Right renal cortex interstitium (tissue), 3 donors: ENCODE data around the gene TMEM205. TPM values are rescaled to one million over a fixed set of nuclear protein-coding genes. Genes with fewer than 3 reads are reported as not detected.
"Not testable (repeated sequence)": the region's sequence is repeated elsewhere in the genome, so short reads cannot be mapped to it uniquely, and the experiment has no call there.

ENCODE experiments used
- DNase-seq, 3 donors: peaks; one replicate each; pipeline ENCODE4 v3.0.0-alpha.2; 2013; ENCODE audit warnings: low read depth in 3 of 3, low spot score in 2 of 3
- polyA plus RNA-seq, 3 donors: library from polyadenylated mRNA; unstranded; fragments of 120-200 nt; gene quantifications; one replicate each; pipeline ENCODE4 v1.2.1, GENCODE V29; 2013; ENCODE audit not compliant: insufficient read length in 3 of 3

TMEM205 gene
- polyA plus RNA-seq, 3 donors = 126 to 159 (median 135) TPM

DNA sequence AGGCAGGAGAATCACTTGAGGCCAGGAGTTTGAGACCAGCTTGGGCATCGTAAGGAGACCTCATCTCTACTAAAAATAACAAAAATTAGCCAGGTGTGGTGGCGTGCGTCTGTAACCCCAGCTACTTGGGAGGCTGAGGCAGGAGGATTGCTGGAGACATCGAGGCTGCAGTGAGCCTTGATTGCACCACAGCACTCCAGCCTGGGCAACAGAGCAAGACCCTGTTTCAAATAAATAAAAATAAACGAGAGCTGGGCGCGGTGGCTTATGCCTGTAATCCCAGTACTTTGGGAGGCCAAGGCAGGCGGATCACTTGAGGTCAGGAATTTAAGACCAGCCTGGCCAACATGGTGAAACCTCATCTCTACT is 6.0 kb downstream of the TMEM205 start:
- not testable (repeated sequence) for DNase-seq

DNA sequence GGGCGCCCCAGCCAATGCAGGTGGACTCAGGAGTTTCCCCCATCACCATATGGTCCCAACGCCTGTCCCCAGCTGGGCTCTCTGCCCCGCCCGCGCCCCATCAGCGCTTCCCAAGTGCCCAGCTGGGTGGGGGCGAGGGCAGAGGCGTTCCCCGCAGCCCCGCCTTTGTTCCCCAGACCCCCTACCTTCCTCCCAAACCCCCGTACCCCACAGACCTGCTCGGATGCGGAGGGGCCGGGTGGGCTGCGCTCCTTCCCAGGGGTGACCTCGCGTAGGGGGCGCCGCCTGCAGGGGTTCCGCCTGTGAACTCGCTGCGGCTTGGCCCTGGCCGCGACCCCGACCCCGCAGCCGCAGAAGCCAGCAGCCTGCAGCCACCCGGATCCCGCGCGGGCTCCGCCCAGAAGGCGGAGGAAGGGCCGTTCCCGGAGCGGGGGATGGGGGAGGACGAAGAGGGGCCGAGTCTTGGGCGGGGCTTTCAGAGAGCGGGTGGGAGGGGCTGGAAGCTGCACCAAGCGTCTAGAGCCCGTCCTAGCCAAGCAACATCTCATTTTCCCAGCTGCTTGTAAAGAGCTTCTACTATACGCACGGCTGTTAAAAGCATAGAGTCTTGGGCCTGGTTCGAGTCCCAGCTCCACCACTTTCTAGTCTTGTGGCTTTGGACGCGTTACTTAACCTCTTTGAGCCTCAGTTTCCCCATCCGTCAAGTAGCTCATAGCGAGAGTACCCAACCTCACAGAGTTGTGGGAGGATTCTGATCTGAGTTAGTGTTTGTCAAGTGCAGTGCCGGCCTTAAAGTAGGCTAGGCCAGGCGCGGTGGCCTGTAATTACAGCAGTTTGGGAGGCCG is 6.6 kb downstream of the TMEM205 start, which contains the start of gene RAB3D:
Gene RAB3D, minus strand, starts transcription at position 404 of the 845 bp plus-strand sequence. CDS start 2,258 bp downstream, outside the sequence.
- peak; percentile 74 to 88 (median 76) for DNase-seq

DNA sequence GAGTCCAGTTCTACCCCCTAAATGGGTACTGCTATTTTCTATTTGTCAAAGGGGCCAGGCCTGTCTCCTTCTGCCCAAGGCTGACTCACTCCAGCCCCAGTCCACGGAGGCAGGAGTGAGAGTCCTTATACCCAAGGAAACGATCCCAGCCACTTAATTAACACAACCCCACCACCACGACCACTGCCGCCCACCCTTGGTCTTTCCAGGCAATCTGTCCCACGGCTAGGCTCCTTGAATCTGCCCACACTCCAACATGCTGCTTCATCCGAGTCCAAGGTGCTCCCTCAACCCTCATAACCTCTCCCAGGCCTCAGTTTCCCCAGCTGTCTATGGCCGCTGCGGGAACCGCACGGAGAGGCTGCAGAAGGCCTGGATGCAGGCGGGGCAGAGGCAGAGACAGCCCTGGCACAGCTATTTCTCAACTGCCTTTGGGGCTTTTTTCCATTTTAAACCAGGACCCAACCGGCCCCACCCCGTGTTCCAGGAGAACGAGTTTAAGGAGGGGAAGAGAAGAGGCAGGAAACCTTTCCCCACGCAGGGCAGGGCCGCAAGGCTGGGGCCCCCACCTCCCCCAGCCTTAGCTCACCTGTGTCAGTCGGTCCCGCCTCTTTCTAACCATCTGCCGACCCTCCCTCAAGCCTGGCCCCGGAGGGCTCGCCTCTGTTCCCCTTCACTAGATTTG is 7.4 kb downstream of the TMEM205 start:
- DNase-seq = no peak

DNA sequence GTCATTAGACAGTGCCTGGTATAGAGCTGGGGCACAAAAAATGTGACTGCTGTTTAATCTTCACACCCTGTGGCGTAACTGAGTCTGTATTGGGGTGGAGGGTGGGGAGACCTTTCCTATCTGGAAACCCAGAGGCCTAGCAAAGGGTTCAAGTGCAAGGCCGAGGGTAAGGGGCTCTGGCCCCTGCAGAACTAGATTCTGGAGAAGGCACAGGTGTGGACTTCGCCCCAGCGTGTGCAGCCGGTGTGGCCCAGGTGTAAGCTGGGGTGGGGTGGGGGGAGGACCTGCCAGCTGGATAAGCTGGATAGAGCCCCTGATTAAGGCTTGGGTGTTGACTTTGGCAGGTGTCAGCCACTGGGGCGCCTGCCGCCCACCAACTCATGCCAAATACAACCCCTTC is 7.9 kb downstream of the TMEM205 start:
- DNase-seq = no peak

- no peak for DNase-seq
Observed at GRCh38 chr19:11337080-11337479, 9.0 kb downstream of the TMEM205 start.

DNA sequence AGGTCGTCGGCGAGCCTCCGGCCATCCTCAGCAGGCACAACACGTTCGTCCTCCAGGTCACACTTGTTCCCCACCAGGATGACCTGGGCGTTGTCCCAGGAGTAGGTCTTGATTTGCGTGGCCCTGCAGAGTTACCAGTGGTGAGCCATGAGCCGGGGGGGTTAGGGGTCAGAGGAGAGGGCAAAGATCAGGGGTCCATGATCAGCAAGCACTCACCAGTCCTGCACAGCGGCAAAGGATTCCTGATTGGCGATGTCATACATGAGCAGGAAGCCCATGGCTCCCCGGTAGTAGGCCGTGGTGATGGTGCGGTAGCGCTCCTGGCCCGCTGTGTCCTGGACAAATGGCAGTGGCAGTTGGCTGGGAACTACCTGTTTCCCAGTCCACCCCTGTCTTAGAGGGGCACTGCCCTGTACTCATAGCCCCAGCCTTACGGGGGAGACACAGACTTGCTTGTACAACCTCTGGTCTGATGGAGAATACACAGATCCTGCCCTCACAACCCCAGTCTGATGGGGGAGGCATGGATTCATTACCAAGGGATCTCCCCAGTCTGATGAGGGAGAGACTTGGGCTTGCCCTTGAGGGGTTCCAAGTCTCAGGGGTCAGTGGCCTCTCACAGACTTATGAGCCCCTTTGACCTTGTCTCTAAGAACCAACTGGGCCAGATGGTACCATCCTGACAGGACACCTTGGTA is 10.5 kb downstream of the TMEM205 start:
- no peak for DNase-seq

- not testable (repeated sequence) for DNase-seq
Observed at GRCh38 chr19:11333838-11334237, 12.2 kb downstream of the TMEM205 start.

GRCh38 chr19:11332822-11333221 is 13.2 kb downstream of the TMEM205 start:
- no peak for DNase-seq

DNA sequence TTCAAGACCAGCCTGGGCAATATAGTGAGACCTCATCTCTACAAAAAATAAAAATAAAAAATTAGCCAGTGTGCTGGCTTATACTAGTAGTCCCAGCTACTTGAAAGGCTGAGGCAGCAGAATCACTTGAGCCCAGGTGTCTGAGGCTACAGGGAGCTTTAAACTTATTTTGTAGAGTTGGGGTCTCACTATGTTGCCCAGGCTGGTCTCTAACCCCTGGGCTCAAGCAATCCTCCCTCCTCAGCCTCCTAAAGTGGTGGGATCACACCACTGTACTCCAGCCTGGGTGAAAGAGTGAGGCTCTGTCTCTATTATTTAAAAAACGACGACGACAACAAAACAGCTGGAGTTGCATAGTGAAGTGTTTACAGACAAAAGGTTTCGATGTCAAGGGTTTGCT is 14.6 kb downstream of the TMEM205 start:
- no peak for DNase-seq

DNA sequence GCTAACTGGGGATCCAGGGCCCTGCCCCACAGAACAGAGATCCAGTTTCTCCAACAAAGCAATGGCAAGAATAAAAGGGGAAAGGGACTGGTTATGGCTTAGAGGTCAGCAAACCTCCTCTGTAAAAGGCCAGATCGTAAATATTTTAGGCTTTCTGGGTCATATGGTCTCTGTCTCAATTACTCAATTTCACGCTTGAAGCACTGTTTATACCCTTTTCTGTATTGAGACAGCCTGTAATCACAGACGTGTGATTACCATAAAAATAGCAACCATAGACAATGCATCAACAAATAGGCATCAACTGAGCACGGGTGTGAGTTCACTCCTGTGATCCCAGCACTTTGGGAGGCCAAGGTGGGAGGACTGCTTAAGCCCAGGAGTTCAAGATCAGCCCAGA is 15.9 kb downstream of the TMEM205 start:
- no peak for DNase-seq

GRCh38 chr19:11325544-11325943 is 20.5 kb downstream of the TMEM205 start:
- DNase-seq = no peak

- DNase-seq = no peak
Observed at GRCh38 chr19:11324748-11325389, 21.2 kb downstream of the TMEM205 start.

DNA sequence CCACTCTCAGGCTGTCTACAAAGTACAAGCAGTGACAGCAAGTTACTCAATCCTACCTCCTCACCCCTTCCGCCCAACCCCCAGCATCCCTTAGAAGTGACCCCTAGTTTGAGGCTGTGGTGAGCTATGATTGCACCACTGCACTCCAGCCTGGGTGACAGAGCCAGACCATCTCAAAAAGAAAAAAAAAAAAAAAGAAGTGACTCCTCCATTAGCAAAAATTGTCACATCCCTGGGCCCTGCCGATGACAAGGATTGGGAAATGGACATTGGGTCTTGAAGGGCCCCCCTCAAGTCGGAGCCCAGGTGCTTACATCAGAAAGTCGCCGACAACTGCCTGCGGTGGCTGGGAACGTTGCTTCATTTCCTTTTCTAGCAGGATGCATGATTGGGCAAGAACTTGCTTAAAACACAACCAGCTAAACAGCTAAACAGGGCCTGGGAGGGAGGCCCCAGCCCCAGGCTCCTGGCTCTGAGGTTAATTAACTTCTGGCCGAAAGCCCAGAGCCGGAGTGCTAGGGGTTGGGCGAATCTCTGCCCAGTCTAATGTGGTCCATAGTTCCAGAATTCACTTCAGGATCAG is 21.9 kb downstream of the TMEM205 start:
- DNase-seq = peak in 2 of 3 donors; percentile 45 to 65

GRCh38 chr19:11323601-11324078 is 22.4 kb downstream of the TMEM205 start:
- DNase-seq = no peak

GRCh38 chr19:11322269-11323024 is 23.6 kb downstream of the TMEM205 start:
- DNase-seq = no peak

GRCh38 chr19:11321191-11322126 is 24.6 kb downstream of the TMEM205 start:
- DNase-seq = no peak

- not testable (repeated sequence) for DNase-seq
Observed at GRCh38 chr19:11320278-11320995, 25.6 kb downstream of the TMEM205 start.

- DNase-seq = no peak
Observed at GRCh38 chr19:11306337-11306736, 39.7 kb downstream of the TMEM205 start.
